ENCODE measurements around the gene UGT1A3.

DNA sequence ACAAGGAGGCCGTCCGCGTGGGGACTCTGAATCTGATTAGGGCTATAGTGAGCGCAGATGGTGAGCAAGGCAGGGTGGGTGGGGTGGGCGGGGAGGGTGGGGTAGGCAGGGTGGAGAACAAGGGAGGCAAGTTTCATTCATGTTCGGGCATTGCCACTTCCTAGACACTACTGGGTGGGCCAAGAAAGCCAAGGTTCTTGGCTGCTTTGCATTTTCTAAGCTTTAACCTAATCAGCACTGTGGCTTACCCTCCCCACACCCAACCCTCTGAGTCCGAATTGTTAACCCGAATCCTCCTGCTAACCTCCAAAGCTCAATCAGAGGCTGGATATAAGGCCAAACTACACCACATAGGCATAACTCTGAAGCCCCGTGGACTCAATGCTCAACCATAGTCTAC lies 67.4 kb downstream of the UGT1A3 start:
- no peak for TF ChIP-seq CEBPB (IDR thresholded peaks at IDR 0.05)
- no peak for TF ChIP-seq ZBTB7A (IDR thresholded peaks at IDR 0.05; ENCODE audit: low read depth)
- TF ChIP-seq, protein P1, sequence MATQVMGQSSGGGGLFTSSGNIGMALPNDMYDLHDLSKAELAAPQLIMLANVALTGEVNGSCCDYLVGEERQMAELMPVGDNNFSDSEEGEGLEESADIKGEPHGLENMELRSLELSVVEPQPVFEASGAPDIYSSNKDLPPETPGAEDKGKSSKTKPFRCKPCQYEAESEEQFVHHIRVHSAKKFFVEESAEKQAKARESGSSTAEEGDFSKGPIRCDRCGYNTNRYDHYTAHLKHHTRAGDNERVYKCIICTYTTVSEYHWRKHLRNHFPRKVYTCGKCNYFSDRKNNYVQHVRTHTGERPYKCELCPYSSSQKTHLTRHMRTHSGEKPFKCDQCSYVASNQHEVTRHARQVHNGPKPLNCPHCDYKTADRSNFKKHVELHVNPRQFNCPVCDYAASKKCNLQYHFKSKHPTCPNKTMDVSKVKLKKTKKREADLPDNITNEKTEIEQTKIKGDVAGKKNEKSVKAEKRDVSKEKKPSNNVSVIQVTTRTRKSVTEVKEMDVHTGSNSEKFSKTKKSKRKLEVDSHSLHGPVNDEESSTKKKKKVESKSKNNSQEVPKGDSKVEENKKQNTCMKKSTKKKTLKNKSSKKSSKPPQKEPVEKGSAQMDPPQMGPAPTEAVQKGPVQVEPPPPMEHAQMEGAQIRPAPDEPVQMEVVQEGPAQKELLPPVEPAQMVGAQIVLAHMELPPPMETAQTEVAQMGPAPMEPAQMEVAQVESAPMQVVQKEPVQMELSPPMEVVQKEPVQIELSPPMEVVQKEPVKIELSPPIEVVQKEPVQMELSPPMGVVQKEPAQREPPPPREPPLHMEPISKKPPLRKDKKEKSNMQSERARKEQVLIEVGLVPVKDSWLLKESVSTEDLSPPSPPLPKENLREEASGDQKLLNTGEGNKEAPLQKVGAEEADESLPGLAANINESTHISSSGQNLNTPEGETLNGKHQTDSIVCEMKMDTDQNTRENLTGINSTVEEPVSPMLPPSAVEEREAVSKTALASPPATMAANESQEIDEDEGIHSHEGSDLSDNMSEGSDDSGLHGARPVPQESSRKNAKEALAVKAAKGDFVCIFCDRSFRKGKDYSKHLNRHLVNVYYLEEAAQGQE (IDR thresholded peaks at IDR 0.05; ENCODE audit: low read depth): no peak
- TF ChIP-seq YY1 (IDR thresholded peaks at IDR 0.05; ENCODE audit: low read depth): no peak
- no peak for TF ChIP-seq CREB1 (IDR thresholded peaks at IDR 0.05; ENCODE audit: low read depth)
- TF ChIP-seq, protein P2, sequence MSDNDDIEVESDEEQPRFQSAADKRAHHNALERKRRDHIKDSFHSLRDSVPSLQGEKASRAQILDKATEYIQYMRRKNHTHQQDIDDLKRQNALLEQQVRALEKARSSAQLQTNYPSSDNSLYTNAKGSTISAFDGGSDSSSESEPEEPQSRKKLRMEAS (IDR thresholded peaks at IDR 0.05): no peak
- TF ChIP-seq, protein P3, sequence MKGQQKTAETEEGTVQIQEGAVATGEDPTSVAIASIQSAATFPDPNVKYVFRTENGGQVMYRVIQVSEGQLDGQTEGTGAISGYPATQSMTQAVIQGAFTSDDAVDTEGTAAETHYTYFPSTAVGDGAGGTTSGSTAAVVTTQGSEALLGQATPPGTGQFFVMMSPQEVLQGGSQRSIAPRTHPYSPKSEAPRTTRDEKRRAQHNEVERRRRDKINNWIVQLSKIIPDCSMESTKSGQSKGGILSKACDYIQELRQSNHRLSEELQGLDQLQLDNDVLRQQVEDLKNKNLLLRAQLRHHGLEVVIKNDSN (IDR thresholded peaks at IDR 0.05): no peak
